ENCODE results near the gene CCDC6.
"Not testable (repeated sequence)": the region's sequence is repeated elsewhere in the genome, so short reads cannot be mapped to it uniquely, and the experiment has no call there.

The CCDC6 gene

DNA sequence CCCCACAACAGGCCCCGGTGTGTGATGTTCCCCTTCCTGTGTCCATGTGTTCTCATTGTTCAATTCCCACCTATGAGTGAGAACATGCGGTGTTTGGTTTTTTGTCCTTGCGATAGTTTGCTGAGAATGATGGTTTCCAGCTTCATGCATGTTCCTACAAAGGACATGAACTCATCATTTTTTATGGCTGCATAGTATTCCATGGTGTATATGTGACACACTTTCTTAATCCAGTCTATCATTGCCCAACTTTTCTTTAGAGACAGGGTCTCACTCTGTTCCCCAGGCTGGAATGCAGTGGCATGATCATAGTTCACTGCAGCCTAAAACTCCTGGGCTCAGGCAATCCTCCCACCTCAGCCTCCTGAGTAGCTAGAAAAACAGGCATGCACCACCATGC is 120.9 kb downstream of the CCDC6 start:
- not testable (repeated sequence) for H3K27me3 ChIP-seq (ENCODE audit: insufficient read depth, low read depth); H3K79me2 ChIP-seq (ENCODE audit: insufficient read depth, low read depth); H3K9ac ChIP-seq; H3K4me2 ChIP-seq; H3K36me3 ChIP-seq (ENCODE audit: insufficient read depth); H3K27ac ChIP-seq; H4K20me1 ChIP-seq (ENCODE audit: insufficient read depth); H2AFZ ChIP-seq (ENCODE audit: low read depth); H3K4me1 ChIP-seq (ENCODE audit: low read depth, poor library complexity, severe bottlenecking); H3K4me3 ChIP-seq (IDR thresholded peaks at IDR 0.05; ENCODE audit: insufficient read depth, low read depth, low read length)

DNA sequence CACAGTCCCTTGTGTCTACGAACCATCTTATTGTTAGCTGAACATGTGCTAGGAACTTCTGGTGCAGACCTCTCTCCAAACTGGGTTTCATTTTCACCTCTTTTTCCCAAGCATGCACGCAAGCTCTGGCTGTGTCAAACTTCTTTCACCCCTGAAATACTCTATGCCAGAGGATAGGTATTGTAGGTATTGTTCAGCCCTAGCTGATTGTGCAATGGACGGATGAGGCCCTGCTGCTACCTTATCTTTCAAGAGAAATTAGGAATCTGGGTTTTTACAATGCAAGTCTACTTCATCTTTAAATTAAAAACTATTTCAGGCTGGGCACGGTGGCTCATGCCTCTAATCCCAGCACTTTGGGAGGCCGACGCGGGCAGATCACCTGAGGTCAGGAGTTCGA is 124.8 kb downstream of the CCDC6 start:
- H3K4me2 ChIP-seq = no peak overlapping the region
- H3K27me3 ChIP-seq (ENCODE audit: insufficient read depth, low read depth) = no peaks in the 10 kb centered on the region
- H4K20me1 ChIP-seq (ENCODE audit: insufficient read depth) = no peaks in the 10 kb centered on the region
- H3K27ac ChIP-seq = no peak overlapping the region
- no peak overlapping the region for H3K4me3 ChIP-seq (IDR thresholded peaks at IDR 0.05; ENCODE audit: insufficient read depth, low read depth, low read length)
- H3K79me2 ChIP-seq (ENCODE audit: insufficient read depth, low read depth) = no peaks in the 10 kb centered on the region
- TF ChIP-seq, protein P1, sequence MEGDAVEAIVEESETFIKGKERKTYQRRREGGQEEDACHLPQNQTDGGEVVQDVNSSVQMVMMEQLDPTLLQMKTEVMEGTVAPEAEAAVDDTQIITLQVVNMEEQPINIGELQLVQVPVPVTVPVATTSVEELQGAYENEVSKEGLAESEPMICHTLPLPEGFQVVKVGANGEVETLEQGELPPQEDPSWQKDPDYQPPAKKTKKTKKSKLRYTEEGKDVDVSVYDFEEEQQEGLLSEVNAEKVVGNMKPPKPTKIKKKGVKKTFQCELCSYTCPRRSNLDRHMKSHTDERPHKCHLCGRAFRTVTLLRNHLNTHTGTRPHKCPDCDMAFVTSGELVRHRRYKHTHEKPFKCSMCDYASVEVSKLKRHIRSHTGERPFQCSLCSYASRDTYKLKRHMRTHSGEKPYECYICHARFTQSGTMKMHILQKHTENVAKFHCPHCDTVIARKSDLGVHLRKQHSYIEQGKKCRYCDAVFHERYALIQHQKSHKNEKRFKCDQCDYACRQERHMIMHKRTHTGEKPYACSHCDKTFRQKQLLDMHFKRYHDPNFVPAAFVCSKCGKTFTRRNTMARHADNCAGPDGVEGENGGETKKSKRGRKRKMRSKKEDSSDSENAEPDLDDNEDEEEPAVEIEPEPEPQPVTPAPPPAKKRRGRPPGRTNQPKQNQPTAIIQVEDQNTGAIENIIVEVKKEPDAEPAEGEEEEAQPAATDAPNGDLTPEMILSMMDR (conservative IDR thresholded peaks at IDR 0.05; ENCODE audit: low read depth, low read length) = no peak
- no peak overlapping the region for H2AFZ ChIP-seq (ENCODE audit: low read depth)
- no peaks in the 10 kb centered on the region for H3K4me1 ChIP-seq (ENCODE audit: low read depth, poor library complexity, severe bottlenecking)
- H3K9ac ChIP-seq = no peak overlapping the region
- no peaks in the 10 kb centered on the region for H3K36me3 ChIP-seq (ENCODE audit: insufficient read depth)

DNA sequence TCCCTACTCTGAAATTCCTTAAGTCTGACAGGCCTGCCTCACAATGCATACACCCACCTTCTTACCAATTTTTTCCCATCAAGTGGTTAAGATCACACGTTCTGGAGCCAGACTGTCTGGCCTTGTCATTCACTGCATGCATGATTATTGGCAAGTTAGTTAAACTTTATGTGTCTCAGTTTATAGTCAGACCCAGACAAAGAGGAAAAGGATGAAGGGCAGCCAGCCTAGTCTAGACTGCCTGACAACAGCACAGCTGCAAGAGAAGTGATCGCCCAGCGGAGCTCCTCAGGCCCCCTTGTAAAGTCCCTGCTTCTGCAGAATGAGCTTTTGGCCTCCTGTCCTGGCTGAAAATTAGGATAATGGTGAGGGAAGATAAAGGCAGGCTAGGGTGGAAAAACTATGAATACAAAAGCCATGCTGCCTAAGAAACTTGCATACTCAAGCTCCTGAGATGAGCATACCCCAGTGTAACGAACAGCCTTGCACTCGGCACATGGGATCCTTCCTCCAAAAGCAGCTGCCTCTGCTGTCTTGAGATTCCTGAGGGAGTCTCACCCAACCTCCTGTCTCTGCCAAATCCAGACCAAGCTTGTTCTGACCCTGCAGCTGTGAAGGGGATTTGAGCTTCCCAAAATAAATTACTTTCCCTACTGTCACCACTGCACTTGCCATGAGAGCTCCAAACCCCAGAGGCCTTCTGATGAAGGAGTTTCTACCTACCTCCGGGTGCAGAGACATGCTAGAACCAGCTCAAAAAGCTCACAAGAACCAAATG is 126.4 kb downstream of the CCDC6 start:
- Histone ChIP-seq H3K4me3 (IDR thresholded peaks at IDR 0.05; ENCODE audit: insufficient read depth, low read depth, low read length) (no peak overlapping the region), H3K27me3 (ENCODE audit: insufficient read depth, low read depth) (no peaks in the 10 kb centered on the region), H3K27ac (no peak overlapping the region), H3K4me1 (ENCODE audit: low read depth, poor library complexity, severe bottlenecking) (no peaks in the 10 kb centered on the region), H3K4me2 (no peak overlapping the region), H3K36me3 (ENCODE audit: insufficient read depth) (no peaks in the 10 kb centered on the region), H4K20me1 (ENCODE audit: insufficient read depth) (no peaks in the 10 kb centered on the region), H3K79me2 (ENCODE audit: insufficient read depth, low read depth) (no peaks in the 10 kb centered on the region), H2AFZ (ENCODE audit: low read depth) (no peak overlapping the region), H3K9ac (no peak overlapping the region)
- TF ChIP-seq, protein P1 (conservative IDR thresholded peaks at IDR 0.05; ENCODE audit: low read depth, low read length) = no peak

DNA sequence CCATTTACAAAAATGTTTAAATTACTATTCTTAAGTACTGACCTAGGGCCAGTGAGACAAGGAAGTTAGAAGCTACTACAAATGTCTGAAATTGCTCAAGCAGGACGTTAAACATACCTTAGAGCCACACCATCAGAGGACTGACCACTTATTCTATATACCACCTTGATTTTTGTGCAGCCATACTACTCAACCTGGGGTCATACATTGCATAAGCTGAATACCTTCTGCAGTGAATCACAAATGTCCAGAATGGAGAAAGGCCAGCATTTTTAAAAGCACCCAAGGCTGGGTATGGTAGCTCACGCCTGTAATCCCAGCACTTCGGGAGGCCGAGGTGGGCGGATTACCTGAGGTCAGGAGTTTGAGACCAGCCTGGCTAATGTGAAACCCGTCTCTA is 131.9 kb downstream of the CCDC6 start:
- H3K36me3 ChIP-seq (ENCODE audit: insufficient read depth) = no peaks in the 10 kb centered on the region
- no peaks in the 10 kb centered on the region for H3K4me1 ChIP-seq (ENCODE audit: low read depth, poor library complexity, severe bottlenecking)
- H3K27ac ChIP-seq = no peak overlapping the region
- H2AFZ ChIP-seq (ENCODE audit: low read depth) = no peak overlapping the region
- H3K4me3 ChIP-seq (IDR thresholded peaks at IDR 0.05; ENCODE audit: insufficient read depth, low read depth, low read length) = no peak overlapping the region
- H3K27me3 ChIP-seq (ENCODE audit: insufficient read depth, low read depth) = no peaks in the 10 kb centered on the region
- H3K9ac ChIP-seq = no peak overlapping the region
- TF ChIP-seq, protein P1 (conservative IDR thresholded peaks at IDR 0.05; ENCODE audit: low read depth, low read length) = no peak
- H3K4me2 ChIP-seq = no peak overlapping the region
- H4K20me1 ChIP-seq (ENCODE audit: insufficient read depth) = no peaks in the 10 kb centered on the region
- no peaks in the 10 kb centered on the region for H3K79me2 ChIP-seq (ENCODE audit: insufficient read depth, low read depth)

DNA sequence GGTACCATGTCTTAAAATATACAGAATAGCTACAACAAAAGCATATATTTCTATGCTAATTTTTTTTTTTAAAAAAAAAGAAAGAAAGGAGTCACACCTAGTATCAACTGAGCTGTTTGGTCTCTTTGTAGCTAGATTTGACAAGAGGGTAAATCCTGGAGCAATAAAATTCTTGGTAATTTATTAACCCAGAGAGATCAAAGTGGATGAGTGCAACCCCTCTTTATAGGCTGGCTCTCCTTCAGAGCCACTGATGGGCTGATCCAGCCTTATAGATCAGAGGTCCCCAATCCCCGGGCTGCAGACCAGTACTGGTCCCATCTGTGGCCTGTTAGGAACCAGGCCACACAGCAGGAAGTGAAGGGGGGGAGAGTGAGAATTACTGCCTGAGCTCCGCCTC is 133.3 kb downstream of the CCDC6 start:
- TF ChIP-seq, protein P1 (conservative IDR thresholded peaks at IDR 0.05; ENCODE audit: low read depth, low read length) = no peak
- no peaks in the 10 kb centered on the region for H3K4me1 ChIP-seq (ENCODE audit: low read depth, poor library complexity, severe bottlenecking)
- H2AFZ ChIP-seq (ENCODE audit: low read depth) = no peak overlapping the region
- H3K27me3 ChIP-seq (ENCODE audit: insufficient read depth, low read depth) = no peaks in the 10 kb centered on the region
- H3K79me2 ChIP-seq (ENCODE audit: insufficient read depth, low read depth) = no peaks in the 10 kb centered on the region
- no peaks in the 10 kb centered on the region for H4K20me1 ChIP-seq (ENCODE audit: insufficient read depth)
- H3K36me3 ChIP-seq (ENCODE audit: insufficient read depth) = no peaks in the 10 kb centered on the region
- H3K4me2 ChIP-seq = no peak overlapping the region
- H3K27ac ChIP-seq = no peak overlapping the region
- no peak overlapping the region for H3K4me3 ChIP-seq (IDR thresholded peaks at IDR 0.05; ENCODE audit: insufficient read depth, low read depth, low read length)
- no peak overlapping the region for H3K9ac ChIP-seq

All from KMS-11 (cell line).